ENCODE measurements around the gene TAMM41. TPM values are rescaled to one million over a fixed set of nuclear protein-coding genes. Genes with fewer than 3 reads are reported as not detected.
"Not testable (repeated sequence)": the region's sequence is repeated elsewhere in the genome, so short reads cannot be mapped to it uniquely, and the experiment has no call there.

TAMM41 gene
- total RNA-seq, 1 experiment from 2014 or later = 19.7 TPM

- H3K9me3 Mint-ChIP-seq (ENCODE audit: unreplicated experiment); intact Hi-C loops (cut with micrococcal nuclease; ENCODE audit: unreplicated experiment); H3K36me3 Mint-ChIP-seq (ENCODE audit: insufficient read depth, unreplicated experiment); H3K4me1 ChIP-seq; H3K36me3 ChIP-seq (ENCODE audit: control insufficient read depth, insufficient read depth, low read length); H3K9me3 ChIP-seq; H3K27ac Mint-ChIP-seq (ENCODE audit: unreplicated experiment); H3K4me1 Mint-ChIP-seq (ENCODE audit: low read depth, unreplicated experiment); H3K27me3 Mint-ChIP-seq (ENCODE audit: insufficient read depth, unreplicated experiment); CTCF ChIA-PET; BruUV-seq (replicated peaks); H3K27me3 ChIP-seq (replicated peaks; ENCODE audit: control insufficient read depth, insufficient read depth, low read length); POLR2A ChIA-PET; DNase-seq; H3K4me3 ChIP-seq (ENCODE audit: low read depth, low read length); H3K4me3 Mint-ChIP-seq (ENCODE audit: unreplicated experiment): not testable (repeated sequence)
These were observed 15.5 kb upstream of the TAMM41 start for GRCh38 chr3:11862145-11862544.

GRCh38 chr3:11860213-11860612 lies 13.5 kb upstream of the TAMM41 start:
- intact Hi-C loops (cut with micrococcal nuclease; ENCODE audit: unreplicated experiment); H3K4me3 Mint-ChIP-seq (ENCODE audit: unreplicated experiment); H3K27me3 ChIP-seq (replicated peaks; ENCODE audit: control insufficient read depth, insufficient read depth, low read length); H3K9me3 Mint-ChIP-seq (ENCODE audit: unreplicated experiment); H3K36me3 ChIP-seq (ENCODE audit: control insufficient read depth, insufficient read depth, low read length); DNase-seq; H3K4me3 ChIP-seq (ENCODE audit: low read depth, low read length); H3K9me3 ChIP-seq; H3K27me3 Mint-ChIP-seq (ENCODE audit: insufficient read depth, unreplicated experiment); H3K36me3 Mint-ChIP-seq (ENCODE audit: insufficient read depth, unreplicated experiment); CTCF ChIA-PET; H3K4me1 Mint-ChIP-seq (ENCODE audit: low read depth, unreplicated experiment); H3K4me1 ChIP-seq; POLR2A ChIA-PET; BruUV-seq (replicated peaks); H3K27ac Mint-ChIP-seq (ENCODE audit: unreplicated experiment): not testable (repeated sequence)

DNA sequence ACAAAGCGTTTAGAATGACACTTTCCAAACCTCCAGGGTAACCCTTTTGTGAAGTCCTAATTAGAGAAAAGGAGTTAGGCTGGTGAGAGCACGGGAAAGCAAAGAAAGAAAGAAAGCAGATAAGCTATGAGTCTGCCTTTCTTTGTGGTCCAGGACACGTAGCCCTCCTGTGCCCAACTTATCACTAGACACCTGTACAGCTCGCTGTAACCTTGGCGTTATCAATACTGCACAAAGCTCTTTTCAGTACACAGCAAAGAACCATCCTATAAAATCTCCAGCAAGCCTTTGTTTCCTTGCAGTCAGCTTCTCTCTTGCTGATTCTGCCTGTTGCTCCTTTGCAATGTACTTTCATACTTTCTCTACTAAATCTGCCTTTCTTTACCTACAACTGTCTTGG lies 6.8 kb upstream of the TAMM41 start:
- ChIA-PET CTCF (interaction anchor here (0.5 kb wide), 1 partner anchor 21 kb away, joined by 8 read pairs; no protein-coding TSS in a partner anchor), POLR2A (no interaction called here)
- Histone ChIP-seq H3K4me3 (ENCODE audit: low read depth, low read length) (no peak overlapping the region), H3K4me1 (no peaks in the 10 kb centered on the region), H3K27me3 (replicated peaks; ENCODE audit: control insufficient read depth, insufficient read depth, low read length) (no peaks in the 10 kb centered on the region), H3K9me3 (no peaks in the 10 kb centered on the region), H3K36me3 (ENCODE audit: control insufficient read depth, insufficient read depth, low read length) (no peaks in the 10 kb centered on the region)
- Mint-ChIP-seq H3K4me1 (ENCODE audit: low read depth, unreplicated experiment) (no peaks in the 10 kb centered on the region), H3K4me3 (ENCODE audit: unreplicated experiment) (no peak overlapping the region), H3K9me3 (ENCODE audit: unreplicated experiment) (no peaks in the 10 kb centered on the region), H3K27ac (ENCODE audit: unreplicated experiment) (no peak overlapping the region), H3K27me3 (ENCODE audit: insufficient read depth, unreplicated experiment) (peaks cover 17% of the 10 kb centered on the region), H3K36me3 (ENCODE audit: insufficient read depth, unreplicated experiment) (no peaks in the 10 kb centered on the region)
- intact Hi-C loops (cut with micrococcal nuclease; ENCODE audit: unreplicated experiment) = no loop called here
- no TSS peak for BruUV-seq (replicated peaks)
- TF ChIP-seq CTCF (IDR thresholded peaks at IDR 0.05; ENCODE audit: insufficient read depth in 1 of 2, low read depth in 1 of 2, low read length in 1 of 2, severe bottlenecking in 1 of 2, unreplicated experiment in 1 of 2) = no peak
- no peak for DNase-seq

DNA sequence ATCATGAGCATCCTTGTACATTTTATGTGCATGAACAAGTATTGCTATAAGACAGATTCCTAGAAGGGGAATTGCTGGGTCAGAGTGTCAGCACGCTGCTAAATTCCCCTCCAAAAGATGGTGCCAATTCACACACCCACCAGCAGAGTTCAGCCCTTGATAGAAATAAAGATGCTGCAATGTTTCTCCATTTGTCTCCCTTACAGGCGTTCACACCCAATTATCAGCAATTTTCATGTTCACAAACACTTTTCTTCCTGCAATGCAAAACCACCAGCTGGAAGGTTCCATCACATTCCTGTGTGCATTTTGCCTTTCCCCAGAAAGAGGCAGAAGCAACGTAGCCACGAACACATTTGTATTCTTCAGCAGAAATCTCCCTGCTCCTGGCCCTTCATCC lies 3.3 kb upstream of the TAMM41 start:
- Mint-ChIP-seq H3K4me3 (ENCODE audit: unreplicated experiment) (no peak overlapping the region), H3K9me3 (ENCODE audit: unreplicated experiment) (no peaks in the 10 kb centered on the region), H3K4me1 (ENCODE audit: low read depth, unreplicated experiment) (peaks cover 3% of the 10 kb centered on the region), H3K36me3 (ENCODE audit: insufficient read depth, unreplicated experiment) (peaks cover 5% of the 10 kb centered on the region), H3K27me3 (ENCODE audit: insufficient read depth, unreplicated experiment) (peaks cover 17% of the 10 kb centered on the region), H3K27ac (ENCODE audit: unreplicated experiment) (no peak overlapping the region)
- ChIA-PET POLR2A (no interaction called here), CTCF (no interaction called here)
- DNase-seq = no peak
- BruUV-seq (replicated peaks) = no TSS peak
- intact Hi-C loops (cut with micrococcal nuclease; ENCODE audit: unreplicated experiment) = no loop called here
- Histone ChIP-seq H3K9me3 (no peaks in the 10 kb centered on the region), H3K4me1 (peaks cover 5% of the 10 kb centered on the region; the same call in 1 of the 2 replicates), H3K36me3 (ENCODE audit: control insufficient read depth, insufficient read depth, low read length) (no peaks in the 10 kb centered on the region), H3K4me3 (ENCODE audit: low read depth, low read length) (no peak overlapping the region), H3K27me3 (replicated peaks; ENCODE audit: control insufficient read depth, insufficient read depth, low read length) (no peaks in the 10 kb centered on the region)
- TF ChIP-seq CTCF (IDR thresholded peaks at IDR 0.05; ENCODE audit: insufficient read depth in 1 of 2, low read depth in 1 of 2, low read length in 1 of 2, severe bottlenecking in 1 of 2, unreplicated experiment in 1 of 2) = no peak
